Endodermal cell (in vitro differentiated cells): Measurements from ENCODE around the gene ALCAM. TPM values are rescaled to one million over a fixed set of nuclear protein-coding genes. Genes with fewer than 3 reads are reported as not detected.
A peak's percentile ranks its signal among the peaks of the same experiment; 100 is the strongest.

Experiments used
- DNase-seq: peaks from one replicate; pipeline ENCODE4 v3.0.0-alpha.2; 2017
- H3K27ac ChIP-seq: 2 replicates; pipeline ENCODE4 v1.5.1; 2013; ENCODE audit warnings: mild to moderate bottlenecking, low read depth, low read length, moderate library complexity
- H3K27me3 ChIP-seq: 2 replicates; pipeline ENCODE4 v1.6.1; 2013; ENCODE audit warnings: mild to moderate bottlenecking, low read length, moderate library complexity; ENCODE audit not compliant: insufficient read depth, control insufficient read depth, poor library complexity, severe bottlenecking
- H3K36me3 ChIP-seq: 2 replicates; pipeline ENCODE4 v1.7.0; 2013; ENCODE audit warnings: mild to moderate bottlenecking, low read length, moderate library complexity; ENCODE audit not compliant: control insufficient read depth, insufficient read depth
- H3K4me1 ChIP-seq: one replicate; pipeline ENCODE4 v1.7.0; 2013; ENCODE audit warnings: low read length; ENCODE audit not compliant: control insufficient read depth, insufficient read depth
- H3K4me3 ChIP-seq: 2 replicates; pipeline ENCODE4 v1.5.1; 2013; ENCODE audit warnings: mild to moderate bottlenecking, low read length, moderate library complexity
- H3K9ac ChIP-seq: 2 replicates; pipeline ENCODE4 v1.6.1; 2013; ENCODE audit warnings: mild to moderate bottlenecking, low read length, moderate library complexity; ENCODE audit not compliant: poor library complexity, severe bottlenecking; ENCODE audit errors: extremely low read depth
- H3K9me3 ChIP-seq: 2 replicates; pipeline ENCODE4 v1.6.1; 2013; ENCODE audit warnings: mild to moderate bottlenecking, low read length, moderate library complexity; ENCODE audit not compliant: control insufficient read depth
- H3K27ac Mint-ChIP-seq: 2 replicates; pipeline ENCODE4 v1.8.0; 2020; ENCODE audit warnings: mixed read lengths
- H3K27me3 Mint-ChIP-seq: 2 replicates; pipeline ENCODE4 v1.8.0; 2021; ENCODE audit warnings: mild to moderate bottlenecking, mixed read lengths; ENCODE audit not compliant: insufficient read depth
- H3K36me3 Mint-ChIP-seq: 2 replicates; pipeline ENCODE4 v1.8.0; 2020; ENCODE audit warnings: low read depth, mixed read lengths
- H3K4me1 Mint-ChIP-seq: 2 replicates; pipeline ENCODE4 v1.8.0; 2020; ENCODE audit warnings: mixed read lengths
- H3K4me3 Mint-ChIP-seq: 2 replicates; pipeline ENCODE4 v1.8.0; 2020; ENCODE audit warnings: mild to moderate bottlenecking, moderate library complexity, mixed read lengths
- H3K9me3 Mint-ChIP-seq: 2 replicates; pipeline ENCODE4 v1.8.0; 2020; ENCODE audit warnings: mild to moderate bottlenecking, mixed read lengths
- WGBS, 2 experiments: methylation state at CpG; one replicate each; pipeline versions ENCODE4 v1.1.5 to v1.1.7; 2013; ENCODE audit warnings: missing lambda C conversion rate in 2 of 2, mixed read lengths in 1 of 2; ENCODE audit not compliant: insufficient coverage in 1 of 2, insufficient read length in 1 of 2; 5-methylcytosine and 5-hydroxymethylcytosine counted together
- total RNA-seq, 2 donors: library from RNA; stranded (reverse); fragmentation: NEBNext Ultra II Directional in 1 of 2; extraction: Animal tissue kit (Norgen Biotek cat#: 25700) in 1 of 2; gene quantifications; 2 replicates in 1 of 2; 3 replicates in 1 of 2; pipeline ENCODE4 v1.2.1, GENCODE V29; 2021
- TF ChIP-seq, protein P1 (sequence below): fragments of 200-600 bp; sonication (generic); conservative IDR thresholded peaks from 2 replicates; pipeline ENCODE4 v1.5.0; 2021; ENCODE audit warnings: antibody characterized with exemption, mild to moderate bottlenecking

Gene ALCAM
- total RNA-seq, 2 donors from 2014 or later = 19.3 to 36.5 TPM

DNA sequence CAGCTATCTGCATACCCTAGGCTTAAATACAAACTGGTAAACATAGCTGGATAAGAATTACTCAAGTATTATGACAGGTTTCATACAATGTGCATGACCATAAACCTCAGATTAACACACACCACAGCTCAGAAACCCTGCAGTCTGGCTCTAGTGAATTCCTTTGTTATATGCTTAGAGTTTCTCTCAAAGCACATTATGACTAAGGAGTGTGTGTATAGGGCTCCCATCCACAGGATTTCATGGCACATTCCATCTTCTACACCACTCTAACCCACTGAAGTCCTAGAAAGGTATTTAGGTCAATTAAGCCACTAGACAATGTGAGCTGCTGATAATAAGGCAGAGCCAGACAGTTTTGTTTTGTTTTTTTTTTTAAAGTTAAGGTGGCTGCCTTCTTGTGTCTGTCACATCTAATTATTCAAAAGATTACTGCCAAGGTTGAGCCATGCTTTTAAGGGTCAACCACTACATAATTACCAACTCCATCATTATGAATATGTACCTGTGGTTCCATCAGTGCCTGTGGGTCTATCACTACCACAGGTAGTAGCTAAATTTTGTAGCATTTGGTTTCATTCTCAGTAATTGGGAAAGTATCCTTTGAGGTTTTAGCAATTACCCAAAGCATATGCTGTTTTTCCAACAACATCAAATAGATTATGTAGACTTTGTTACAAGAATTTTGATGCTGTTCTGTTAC, 107.0 kb downstream of the ALCAM start:
- Histone ChIP-seq H3K9me3 (peaks cover 23% of the 10 kb centered on the region), H3K4me1 (peaks cover 2% of the 10 kb centered on the region), H3K4me3 (no peak overlapping the region), H3K27me3 (no peaks in the 10 kb centered on the region), H3K27ac (peak overlapping the region; percentile 59), H3K9ac (no peak overlapping the region), H3K36me3 (no peaks in the 10 kb centered on the region)
- DNase-seq = no peak
- peaks cover 16% of the 10 kb centered on the region for H3K4me1 Mint-ChIP-seq
- no peak overlapping the region for H3K27ac Mint-ChIP-seq
- TF ChIP-seq, protein P1, sequence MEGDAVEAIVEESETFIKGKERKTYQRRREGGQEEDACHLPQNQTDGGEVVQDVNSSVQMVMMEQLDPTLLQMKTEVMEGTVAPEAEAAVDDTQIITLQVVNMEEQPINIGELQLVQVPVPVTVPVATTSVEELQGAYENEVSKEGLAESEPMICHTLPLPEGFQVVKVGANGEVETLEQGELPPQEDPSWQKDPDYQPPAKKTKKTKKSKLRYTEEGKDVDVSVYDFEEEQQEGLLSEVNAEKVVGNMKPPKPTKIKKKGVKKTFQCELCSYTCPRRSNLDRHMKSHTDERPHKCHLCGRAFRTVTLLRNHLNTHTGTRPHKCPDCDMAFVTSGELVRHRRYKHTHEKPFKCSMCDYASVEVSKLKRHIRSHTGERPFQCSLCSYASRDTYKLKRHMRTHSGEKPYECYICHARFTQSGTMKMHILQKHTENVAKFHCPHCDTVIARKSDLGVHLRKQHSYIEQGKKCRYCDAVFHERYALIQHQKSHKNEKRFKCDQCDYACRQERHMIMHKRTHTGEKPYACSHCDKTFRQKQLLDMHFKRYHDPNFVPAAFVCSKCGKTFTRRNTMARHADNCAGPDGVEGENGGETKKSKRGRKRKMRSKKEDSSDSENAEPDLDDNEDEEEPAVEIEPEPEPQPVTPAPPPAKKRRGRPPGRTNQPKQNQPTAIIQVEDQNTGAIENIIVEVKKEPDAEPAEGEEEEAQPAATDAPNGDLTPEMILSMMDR = no peak
- peaks cover 16% of the 10 kb centered on the region for H3K9me3 Mint-ChIP-seq
- H3K4me3 Mint-ChIP-seq = no peak overlapping the region
- no peaks in the 10 kb centered on the region for H3K27me3 Mint-ChIP-seq
- no peaks in the 10 kb centered on the region for H3K36me3 Mint-ChIP-seq

DNA sequence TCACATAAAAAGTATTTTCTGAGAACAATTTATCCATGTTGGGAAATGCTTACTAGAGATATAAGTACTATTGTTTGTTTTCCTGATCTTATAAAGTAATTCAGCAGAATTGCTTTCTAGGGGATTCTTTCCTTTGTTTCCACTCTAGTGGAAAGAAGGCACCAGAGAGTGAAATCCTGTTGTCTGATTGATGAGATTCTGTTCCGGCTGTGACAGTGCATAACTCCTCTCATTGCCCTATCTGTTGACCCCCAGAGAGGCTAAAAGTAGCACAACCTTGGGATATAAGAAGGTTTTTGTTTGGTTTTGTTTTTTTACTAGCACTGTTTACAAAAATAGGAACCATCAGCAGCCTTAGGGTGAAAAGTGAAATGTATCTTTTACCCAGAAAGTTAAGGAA, 114.1 kb downstream of the ALCAM start:
- Histone ChIP-seq H3K9ac (no peak overlapping the region), H3K27ac (peak overlapping the region; percentile 7), H3K36me3 (no peaks in the 10 kb centered on the region), H3K4me1 (peaks cover 3% of the 10 kb centered on the region), H3K4me3 (no peak overlapping the region), H3K9me3 (peaks cover 23% of the 10 kb centered on the region), H3K27me3 (no peaks in the 10 kb centered on the region)
- Mint-ChIP-seq H3K4me1 (peaks cover under 1% of the 10 kb centered on the region), H3K9me3 (peaks cover 16% of the 10 kb centered on the region), H3K36me3 (no peaks in the 10 kb centered on the region), H3K4me3 (no peak overlapping the region), H3K27me3 (no peaks in the 10 kb centered on the region), H3K27ac (no peak overlapping the region)
- TF ChIP-seq, protein P1 = no peak
- 79% methylated on average over 1 of the region's 1 CpG; no CpG with 5 or more reads in 1 of the 2 experiments for WGBS, 2 experiments
- no peak for DNase-seq

DNA sequence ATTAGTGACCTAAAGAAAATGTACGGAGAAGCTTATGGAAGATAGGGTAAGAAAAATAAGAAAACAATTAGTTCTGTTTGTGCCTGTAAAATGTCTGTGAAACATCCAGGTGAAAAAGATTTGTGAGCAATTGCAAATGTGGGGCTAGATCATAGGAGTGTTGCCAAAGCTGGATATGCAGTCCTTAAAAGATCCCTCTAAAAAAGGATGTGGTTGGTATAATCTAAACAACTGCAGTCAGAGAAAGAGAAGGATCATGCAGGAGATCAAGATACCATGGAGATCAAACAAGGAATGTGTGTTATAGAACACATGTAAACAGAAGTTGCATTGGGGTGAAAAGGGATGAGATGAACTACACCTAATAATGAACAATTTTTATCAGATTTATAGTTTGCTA, 116.8 kb downstream of the ALCAM start:
- Histone ChIP-seq H3K27me3 (no peaks in the 10 kb centered on the region), H3K4me3 (no peak overlapping the region), H3K9me3 (peaks cover under 1% of the 10 kb centered on the region), H3K27ac (no peak overlapping the region), H3K4me1 (peaks cover 3% of the 10 kb centered on the region), H3K9ac (no peak overlapping the region), H3K36me3 (no peaks in the 10 kb centered on the region)
- Mint-ChIP-seq H3K4me3 (no peak overlapping the region), H3K36me3 (peaks cover 1% of the 10 kb centered on the region), H3K27me3 (no peaks in the 10 kb centered on the region), H3K27ac (no peak overlapping the region), H3K9me3 (peaks cover 7% of the 10 kb centered on the region), H3K4me1 (peaks cover 3% of the 10 kb centered on the region)
- no peak for DNase-seq
- TF ChIP-seq, protein P1 = no peak
- 96 to 100% methylated on average over 1 of the region's 1 CpG for WGBS, 2 experiments
